Left ventricle myocardium inferior (tissue), 1 donor: ENCODE data around the gene UXT. TPM values are rescaled to one million over a fixed set of nuclear protein-coding genes. Genes with fewer than 3 reads are reported as not detected.

Source experiments
- DNase-seq: peaks from one replicate; pipeline ENCODE4 v3.0.0-alpha.2; 2020
- H3K27ac ChIP-seq: fragments of 200-600 bp; replicated peaks from 2 replicates; pipeline ENCODE4 v1.8.0; 2021
- H3K27me3 ChIP-seq: fragments of 200-600 bp; 2 replicates; pipeline ENCODE4 v1.8.0; 2021; ENCODE audit warnings: low read depth
- H3K36me3 ChIP-seq: fragments of 200-600 bp; 2 replicates; pipeline ENCODE4 v1.8.0; 2021
- H3K4me1 ChIP-seq: fragments of 200-600 bp; 2 replicates; pipeline ENCODE4 v1.8.0; 2021
- H3K4me3 ChIP-seq: fragments of 200-600 bp; 2 replicates; pipeline ENCODE4 v1.8.0; 2021; ENCODE audit warnings: mild to moderate bottlenecking, moderate library complexity
- H3K9me3 ChIP-seq: fragments of 200-600 bp; replicated peaks from 2 replicates; pipeline ENCODE4 v1.8.0; 2021
- intact Hi-C: fragments of 100-400 bp; cut with micrococcal nuclease; formaldehyde crosslinking; loops from one replicate; pipeline ENCODE4 v1.11.0; 2022
- total RNA-seq: library from RNA; stranded (reverse); fragmentation: NEBNext Ultra II Directional; extraction: Animal tissue kit (Norgen Biotek cat#: 25700); gene quantifications from one replicate; pipeline ENCODE4 v1.2.1, GENCODE V29; 2021
- TF ChIP-seq, protein P1 (sequence below): fragments of 200-600 bp; IDR thresholded peaks from 2 replicates; pipeline ENCODE4 v1.8.0; 2021; ENCODE audit warnings: antibody characterized with exemption, mild to moderate bottlenecking, borderline replicate concordance
- donor health status: DM: no; HTN: yes; CAD: no; lungs with severe emphysema.

The UXT gene
- total RNA-seq, 1 donor from 2014 or later: 93.5 TPM

DNA sequence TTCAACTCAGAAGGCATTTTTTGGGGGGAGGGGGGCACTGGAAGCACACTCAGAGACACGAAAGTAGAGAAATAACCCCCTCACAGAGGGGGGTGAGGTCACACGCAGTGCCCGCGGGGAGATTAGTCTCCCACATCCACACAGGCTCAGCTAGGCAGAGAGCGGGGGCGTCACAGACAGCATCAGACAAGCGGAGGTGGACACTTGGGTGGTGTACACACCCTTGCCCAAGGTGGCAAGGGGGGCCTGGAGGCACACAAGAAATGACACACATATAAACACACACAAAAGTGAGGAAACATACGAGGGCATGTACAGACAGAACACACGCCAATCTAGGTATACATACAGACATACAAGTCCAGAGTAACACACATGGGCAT, 38.7 kb downstream of the UXT start:
- Histone ChIP-seq H3K27me3 (peaks cover 5% of the 10 kb centered on the region), H3K9me3 (no peaks in the 10 kb centered on the region), H3K4me3 (peak overlapping the region; percentile 60), H3K36me3 (no peaks in the 10 kb centered on the region), H3K4me1 (peaks cover 5% of the 10 kb centered on the region), H3K27ac (no peak overlapping the region)
- DNase-seq: no peak
- TF ChIP-seq, protein P1, sequence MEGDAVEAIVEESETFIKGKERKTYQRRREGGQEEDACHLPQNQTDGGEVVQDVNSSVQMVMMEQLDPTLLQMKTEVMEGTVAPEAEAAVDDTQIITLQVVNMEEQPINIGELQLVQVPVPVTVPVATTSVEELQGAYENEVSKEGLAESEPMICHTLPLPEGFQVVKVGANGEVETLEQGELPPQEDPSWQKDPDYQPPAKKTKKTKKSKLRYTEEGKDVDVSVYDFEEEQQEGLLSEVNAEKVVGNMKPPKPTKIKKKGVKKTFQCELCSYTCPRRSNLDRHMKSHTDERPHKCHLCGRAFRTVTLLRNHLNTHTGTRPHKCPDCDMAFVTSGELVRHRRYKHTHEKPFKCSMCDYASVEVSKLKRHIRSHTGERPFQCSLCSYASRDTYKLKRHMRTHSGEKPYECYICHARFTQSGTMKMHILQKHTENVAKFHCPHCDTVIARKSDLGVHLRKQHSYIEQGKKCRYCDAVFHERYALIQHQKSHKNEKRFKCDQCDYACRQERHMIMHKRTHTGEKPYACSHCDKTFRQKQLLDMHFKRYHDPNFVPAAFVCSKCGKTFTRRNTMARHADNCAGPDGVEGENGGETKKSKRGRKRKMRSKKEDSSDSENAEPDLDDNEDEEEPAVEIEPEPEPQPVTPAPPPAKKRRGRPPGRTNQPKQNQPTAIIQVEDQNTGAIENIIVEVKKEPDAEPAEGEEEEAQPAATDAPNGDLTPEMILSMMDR: no peak
- intact Hi-C loops: no loop called here

DNA sequence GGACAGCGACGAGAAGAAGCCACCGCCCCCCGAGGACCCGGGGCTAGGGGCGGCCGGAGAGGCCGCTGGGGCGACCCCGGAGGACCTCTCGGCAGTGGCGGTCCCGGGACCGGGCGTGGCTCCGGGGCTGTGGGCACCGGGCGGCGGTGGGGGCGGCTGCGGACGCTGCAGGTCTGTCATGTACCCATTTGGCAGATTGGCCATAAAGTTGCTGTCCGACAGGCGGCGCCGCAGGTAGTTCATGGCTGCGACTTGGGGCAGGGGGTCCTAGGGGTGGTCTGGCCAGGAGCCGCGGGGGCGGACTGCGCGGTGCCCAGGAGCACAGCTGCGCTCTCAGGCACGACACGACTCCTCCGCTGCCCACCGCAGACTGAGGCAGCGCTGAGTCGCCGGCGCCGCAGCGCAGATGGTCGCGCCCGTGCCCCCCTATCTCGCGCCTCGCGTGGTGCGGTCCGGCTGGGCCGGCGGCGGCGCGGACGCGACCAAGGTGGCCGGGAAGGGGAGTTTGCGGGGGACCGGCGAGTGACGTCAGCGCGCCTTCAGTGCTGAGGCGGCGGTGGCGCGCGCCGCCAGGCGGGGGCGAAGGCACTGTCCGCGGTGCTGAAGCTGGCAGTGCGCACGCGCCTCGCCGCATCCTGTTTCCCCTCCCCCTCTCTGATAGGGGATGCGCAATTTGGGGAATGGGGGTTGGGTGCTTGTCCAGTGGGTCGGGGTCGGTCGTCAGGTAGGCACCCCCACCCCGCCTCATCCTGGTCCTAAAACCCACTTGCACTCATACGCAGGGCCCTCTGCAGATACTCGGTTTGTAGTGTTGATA, 39.3 kb downstream of the UXT start, which contains the start of gene SYN1:
Gene SYN1 (minus strand): TSS at position 372 of the 817 bp plus-strand sequence. CDS start 129 bp downstream, at position 243.
- Histone ChIP-seq H3K27me3 (peaks cover 5% of the 10 kb centered on the region), H3K36me3 (no peaks in the 10 kb centered on the region), H3K4me3 (peak within 1 kb of the TSS; percentile 60), H3K9me3 (no peaks in the 10 kb centered on the region), H3K27ac (no peak within 1 kb of the TSS), H3K4me1 (peaks cover 5% of the 10 kb centered on the region)
- DNase-seq: peak; percentile 81
- intact Hi-C loops: no loop called here
- TF ChIP-seq, protein P1: peak; percentile 28

DNA sequence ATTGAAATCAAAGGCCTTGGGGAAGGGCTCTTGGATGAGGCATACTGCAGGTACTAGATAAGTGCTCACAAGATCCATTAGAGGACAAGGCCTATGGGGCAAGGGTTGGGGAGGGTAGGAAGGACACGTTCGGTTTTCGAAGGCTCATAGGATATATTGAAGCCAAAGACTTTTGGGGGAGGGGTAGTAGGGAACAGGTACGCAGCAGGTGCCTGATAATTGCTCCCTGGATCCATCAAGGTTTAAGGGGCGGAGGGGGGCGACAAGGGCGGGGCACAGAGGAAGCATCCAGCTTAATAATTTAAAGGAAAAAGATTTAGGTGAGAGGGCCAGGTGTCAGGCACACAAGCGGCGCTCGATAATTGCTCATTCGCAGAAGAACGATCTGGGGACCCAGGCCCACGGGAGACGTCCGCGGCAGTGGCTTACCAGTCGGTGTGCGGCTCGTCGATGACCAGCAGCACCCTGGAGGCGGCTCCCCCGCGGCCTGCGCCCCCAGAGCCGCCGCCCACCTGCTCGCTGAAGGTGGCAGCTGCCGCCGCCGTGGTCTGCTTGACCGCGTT, 40.0 kb downstream of the UXT start:
- Histone ChIP-seq H3K27ac (no peak overlapping the region), H3K36me3 (no peaks in the 10 kb centered on the region), H3K27me3 (peaks cover 5% of the 10 kb centered on the region), H3K9me3 (no peaks in the 10 kb centered on the region), H3K4me3 (peak overlapping the region; percentile 60), H3K4me1 (peaks cover 5% of the 10 kb centered on the region)
- TF ChIP-seq, protein P1: no peak
- intact Hi-C loops: no loop called here
- no peak for DNase-seq

DNA sequence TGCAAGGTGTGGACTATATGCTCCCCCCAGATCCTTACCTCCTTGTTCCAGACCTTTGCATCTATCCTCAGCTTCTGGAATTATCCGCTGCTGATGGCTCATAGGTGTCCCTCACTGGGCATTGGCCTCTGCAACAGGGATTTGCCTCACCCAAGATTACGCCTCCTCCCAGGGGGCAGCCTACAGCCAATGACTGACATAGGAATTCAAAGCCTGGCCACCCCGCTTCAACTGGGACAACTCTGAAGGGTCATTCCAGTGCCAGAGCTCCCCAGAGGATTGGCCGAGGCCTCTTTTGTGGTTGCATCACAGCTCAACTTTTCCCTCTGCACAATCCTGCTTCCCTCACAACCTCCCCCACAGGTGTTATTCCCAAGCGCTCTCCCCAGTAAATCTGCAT, 44.4 kb downstream of the UXT start:
- no peak for DNase-seq
- no peaks in the 10 kb centered on the region for H3K36me3 ChIP-seq
- H3K4me1 ChIP-seq: peaks cover 4% of the 10 kb centered on the region
- H3K4me3 ChIP-seq: no peak overlapping the region
- intact Hi-C loops: no loop called here
- H3K9me3 ChIP-seq: no peaks in the 10 kb centered on the region
- H3K27ac ChIP-seq: no peak overlapping the region
- no peaks in the 10 kb centered on the region for H3K27me3 ChIP-seq
- TF ChIP-seq, protein P1: no peak

DNA sequence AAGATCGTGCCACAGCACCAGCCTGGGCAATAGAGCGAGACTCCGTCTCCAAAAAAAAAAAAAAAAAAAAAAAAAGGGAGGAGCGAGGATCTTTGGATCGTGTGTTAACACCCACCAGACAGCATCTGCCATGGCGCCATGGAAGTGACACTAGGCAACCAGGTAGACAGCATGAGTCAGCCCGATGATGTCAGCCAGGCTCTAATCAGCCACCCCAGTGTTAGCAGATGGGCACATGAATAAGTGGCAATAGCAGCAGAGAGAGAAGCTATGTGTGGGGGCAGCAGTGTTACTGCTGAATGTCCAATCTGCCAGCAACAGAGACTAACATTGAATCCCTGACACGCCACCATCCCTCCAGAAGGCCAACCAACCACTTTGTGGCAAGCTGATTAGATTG, 45.9 kb downstream of the UXT start:
- no peak for DNase-seq
- intact Hi-C loops: no loop called here
- H3K4me3 ChIP-seq: no peak overlapping the region
- H3K27ac ChIP-seq: no peak overlapping the region
- H3K27me3 ChIP-seq: no peaks in the 10 kb centered on the region
- H3K4me1 ChIP-seq: no peaks in the 10 kb centered on the region
- TF ChIP-seq, protein P1: no peak
- H3K9me3 ChIP-seq: no peaks in the 10 kb centered on the region
- no peaks in the 10 kb centered on the region for H3K36me3 ChIP-seq
